HG02610 (cell line): ENCODE results near the gene FAM83G.

ENCODE experiments used
- ATAC-seq: cut with Tn5 transposase; IDR thresholded peaks from one replicate; pipeline ENCODE4 v1.9.1; 2021; ENCODE audit warnings: mild to moderate bottlenecking, moderate library complexity; ENCODE audit not compliant: unreplicated experiment

The FAM83G gene

DNA sequence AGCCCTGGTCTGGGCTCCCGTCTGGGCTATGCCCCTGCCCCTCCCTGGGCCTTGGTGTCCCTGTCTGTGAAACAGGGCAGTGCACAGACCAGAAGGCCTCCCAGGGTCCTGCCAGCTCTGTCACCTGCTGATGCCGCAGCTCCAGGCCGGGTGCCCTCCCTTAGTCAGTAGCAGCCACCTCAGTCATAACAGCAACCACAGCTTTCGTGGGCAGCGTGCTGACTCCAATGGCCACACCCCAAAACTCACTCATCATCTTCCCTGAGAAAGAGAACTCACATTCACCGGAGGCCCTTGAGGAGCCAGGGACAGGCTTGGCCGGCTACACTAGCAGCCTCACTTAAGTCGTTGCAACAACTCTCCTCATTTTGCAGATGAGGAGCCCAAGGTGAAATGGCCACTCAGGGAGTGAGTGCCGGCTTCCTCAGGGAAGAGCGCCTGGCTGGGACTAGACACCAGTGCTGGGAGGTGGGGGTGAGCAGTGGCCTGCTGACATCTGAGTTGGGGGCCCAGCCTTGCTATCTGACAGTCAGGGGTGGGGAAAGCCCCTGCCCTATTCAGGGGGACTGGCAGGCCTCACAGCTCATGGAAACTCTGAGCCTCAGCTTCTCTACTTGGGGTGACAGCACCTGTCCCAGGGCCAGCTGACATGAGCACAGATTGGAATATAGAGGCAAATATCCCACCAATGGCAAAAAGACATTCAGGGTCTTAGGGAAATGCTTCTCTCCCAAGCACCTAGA, 30.0 kb downstream of the FAM83G start:
- no peak for ATAC-seq

DNA sequence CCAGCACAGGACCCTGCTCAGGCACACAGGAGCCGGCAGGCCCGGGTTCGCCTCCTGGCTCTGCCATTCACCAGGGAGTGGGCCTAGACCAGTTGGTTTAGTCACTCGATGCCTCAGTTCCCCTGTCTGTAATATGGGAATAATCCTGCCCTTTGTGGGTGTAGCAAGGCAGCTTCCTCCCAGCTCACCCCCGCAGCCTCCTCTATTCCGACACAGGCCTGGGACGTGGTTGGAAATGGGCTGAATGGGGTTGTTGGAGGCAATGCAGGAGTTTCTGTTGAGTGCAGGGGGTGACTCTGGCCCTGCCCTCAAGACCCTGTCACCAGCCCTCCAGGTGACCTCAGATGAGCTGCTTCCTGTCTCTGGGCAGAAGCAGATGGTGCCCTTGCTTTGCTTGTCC, 32.8 kb downstream of the FAM83G start:
- no peak for ATAC-seq

GRCh38 chr17:18970582-18971480, 33.7 kb downstream of the FAM83G start:
- ATAC-seq = no peak

GRCh38 chr17:18968945-18969887, 35.3 kb downstream of the FAM83G start:
- no peak for ATAC-seq

DNA sequence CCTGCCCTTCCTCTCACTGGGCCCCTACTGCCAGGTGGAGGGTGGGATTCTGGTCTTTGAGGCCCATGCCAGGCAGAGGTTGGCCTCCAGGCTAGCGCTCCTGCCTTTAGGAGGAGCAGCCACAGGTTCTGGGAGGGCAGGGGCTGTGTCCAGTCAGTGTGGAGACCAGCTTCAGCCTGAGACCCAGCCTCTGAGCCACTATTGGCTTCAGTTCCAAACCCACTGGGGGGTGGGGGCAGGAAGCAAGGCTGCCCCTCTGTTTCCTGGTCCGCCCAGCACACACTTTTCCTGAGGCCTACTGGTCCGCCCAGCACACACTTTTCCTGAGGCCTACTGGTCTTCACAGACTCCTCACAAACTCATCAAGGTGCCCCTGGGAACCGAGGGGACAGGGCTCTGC, 36.2 kb downstream of the FAM83G start:
- no peak for ATAC-seq

GRCh38 chr17:18967916-18968315, 36.6 kb downstream of the FAM83G start:
- no peak for ATAC-seq

DNA sequence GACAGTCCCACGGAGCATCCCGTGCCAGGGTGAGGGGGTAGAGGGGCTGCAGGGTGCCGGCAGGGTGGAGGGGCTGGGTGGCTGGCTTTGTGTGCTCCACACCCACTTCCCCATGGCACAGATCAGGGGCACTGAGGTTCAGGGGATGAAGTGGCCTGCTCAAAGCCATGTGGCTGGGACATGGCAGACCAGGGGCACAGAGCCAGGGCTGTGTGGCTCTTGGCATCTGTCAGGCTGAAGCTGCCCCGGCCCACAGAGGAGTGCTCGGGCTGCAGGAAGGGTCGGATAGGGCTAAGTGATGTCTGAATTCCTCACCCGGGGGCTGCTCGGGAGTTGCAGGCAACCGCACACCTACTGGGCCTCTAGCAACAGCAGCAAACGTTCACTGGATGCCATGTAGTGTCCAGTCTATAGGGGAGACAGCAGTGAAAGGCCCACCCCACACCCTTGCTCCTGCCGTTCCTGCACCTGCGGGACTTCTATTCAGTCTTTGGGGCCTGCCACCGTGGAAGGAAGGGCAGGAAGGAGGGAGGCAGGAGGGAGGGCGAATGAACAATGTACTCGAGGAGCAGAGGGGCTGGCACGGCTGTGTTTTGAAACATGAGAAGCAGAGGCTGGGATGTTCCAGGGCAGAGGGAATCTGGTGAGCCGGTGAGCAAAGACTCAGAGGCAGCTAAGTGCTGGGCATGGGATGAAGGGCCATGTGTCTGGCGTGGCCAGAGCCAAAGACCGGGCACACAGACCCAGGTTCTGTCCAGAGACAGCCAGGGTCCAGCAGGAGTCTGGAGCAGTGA, 37.5 kb downstream of the FAM83G start:
- no peak for ATAC-seq

DNA sequence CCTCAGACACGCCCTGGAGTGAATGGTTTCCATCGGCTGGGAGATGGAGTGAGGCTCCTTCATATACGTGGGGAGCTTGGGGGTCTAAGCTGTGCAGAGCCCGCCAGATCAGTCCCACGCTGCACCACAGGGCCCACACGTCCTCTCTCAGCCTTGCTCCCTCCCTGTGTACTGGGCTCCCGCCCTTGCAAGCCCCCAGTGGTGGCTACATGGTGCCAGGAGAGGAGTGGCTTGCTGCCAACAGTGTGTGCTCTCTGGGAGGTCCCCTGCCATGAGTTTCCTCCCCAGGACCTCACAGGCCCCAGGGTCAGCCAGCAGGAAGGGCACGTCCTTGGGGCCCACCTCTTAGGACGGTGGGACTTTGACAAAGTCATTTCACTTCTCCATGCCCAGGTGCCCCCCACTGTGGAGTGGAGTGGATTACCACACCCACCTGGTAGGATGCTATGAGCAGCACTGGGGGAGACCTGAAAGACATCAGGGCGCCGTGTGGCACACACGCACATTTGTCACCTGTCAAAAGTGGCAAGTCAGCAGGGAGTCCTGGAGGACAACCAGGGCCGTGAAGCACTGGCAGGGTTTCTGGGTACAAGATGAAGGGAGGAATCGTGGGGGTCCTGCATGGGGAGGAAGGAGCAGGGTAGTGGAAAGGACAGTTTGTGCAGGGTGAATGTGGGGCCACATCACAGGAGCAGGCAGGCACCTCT, 38.9 kb downstream of the FAM83G start:
- no peak for ATAC-seq

- no peak for ATAC-seq
These were observed 40.0 kb downstream of the FAM83G start for GRCh38 chr17:18964550-18964949.

DNA sequence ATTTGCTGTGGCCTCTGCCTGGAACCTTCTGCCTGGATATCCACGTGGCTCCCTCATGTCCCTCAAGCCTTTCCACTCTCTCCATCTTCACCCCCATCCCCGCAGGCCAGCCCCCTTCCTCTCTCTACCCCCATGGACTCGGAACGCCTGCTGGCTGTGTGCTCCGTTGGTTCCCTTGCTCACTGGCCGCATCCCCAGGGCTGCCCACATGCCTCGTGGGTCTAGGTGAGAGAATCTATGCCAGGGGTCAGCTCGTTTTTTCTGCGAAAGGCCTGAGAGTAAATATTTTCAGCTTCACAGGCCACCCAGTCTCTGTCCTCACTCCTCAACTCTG, 40.6 kb downstream of the FAM83G start:
- ATAC-seq = no peak

DNA sequence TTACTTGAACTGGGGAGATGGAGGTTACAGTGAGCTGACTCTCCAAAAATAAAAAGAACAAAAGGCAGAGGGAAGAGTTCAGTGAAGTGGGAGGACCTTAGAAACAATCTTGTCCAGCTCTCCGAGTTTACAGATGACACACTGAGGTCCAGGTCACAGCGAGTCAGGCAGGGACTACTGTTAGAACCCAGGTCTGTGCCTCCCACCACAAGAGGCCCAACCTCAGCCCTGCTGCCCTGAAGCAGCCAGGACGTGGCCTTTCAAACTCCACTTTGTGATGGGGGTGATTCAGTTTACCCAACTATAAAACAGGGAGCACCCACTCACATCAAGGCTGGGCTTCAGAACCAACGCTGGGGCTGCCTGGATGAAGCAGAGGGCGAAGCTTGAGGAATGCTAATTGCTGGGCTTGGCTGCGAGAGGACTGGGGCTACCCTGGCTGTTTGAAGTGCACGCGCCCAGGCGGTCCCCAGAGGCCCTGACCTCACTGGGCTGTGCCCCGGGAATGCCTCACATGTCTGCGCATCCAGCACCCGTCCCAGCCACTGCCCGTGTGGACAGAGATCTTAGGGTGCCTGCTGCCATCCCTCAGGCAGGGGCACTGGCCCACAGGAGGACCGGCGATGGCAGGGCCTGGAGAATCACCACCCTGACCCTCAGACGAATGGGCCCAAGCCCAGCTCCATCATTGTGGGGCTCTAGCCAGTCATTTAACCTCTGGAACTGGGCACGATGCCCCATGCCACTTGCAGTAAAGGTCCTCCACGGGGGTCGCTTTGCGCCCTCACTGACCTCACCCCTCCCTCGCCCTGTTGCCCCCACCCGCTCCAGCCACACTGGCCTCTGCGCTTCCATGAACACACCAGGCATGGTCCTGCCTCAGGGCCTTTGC, 41.2 kb downstream of the FAM83G start:
- ATAC-seq = no peak

GRCh38 chr17:18962494-18962815, 42.1 kb downstream of the FAM83G start:
- no peak for ATAC-seq

- no peak for ATAC-seq
These were observed 42.7 kb downstream of the FAM83G start for GRCh38 chr17:18961634-18962493.

GRCh38 chr17:18960803-18961511, 43.6 kb downstream of the FAM83G start:
- peak; percentile 69 for ATAC-seq

DNA sequence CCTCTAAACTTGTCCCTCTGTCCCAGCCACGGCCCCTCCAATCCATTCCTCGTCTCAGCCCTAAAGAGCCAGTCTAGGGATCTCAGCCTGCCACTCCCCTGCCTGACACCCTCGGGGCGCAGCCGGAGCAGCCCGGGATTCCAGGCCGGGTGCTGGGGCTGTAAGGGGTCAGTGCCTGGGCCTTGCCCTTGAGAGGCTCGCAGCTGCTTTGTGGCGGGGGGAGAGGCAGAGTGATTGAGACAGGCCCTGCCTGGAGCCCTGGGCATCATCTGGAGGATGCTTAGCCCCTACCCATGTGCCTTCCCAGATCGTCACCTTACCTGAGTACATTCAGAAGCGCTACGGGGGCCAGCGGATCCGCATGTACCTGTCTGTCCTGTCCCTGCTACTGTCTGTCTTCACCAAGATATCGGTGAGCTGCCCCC, 44.3 kb downstream of the FAM83G start:
- ATAC-seq = no peak

DNA sequence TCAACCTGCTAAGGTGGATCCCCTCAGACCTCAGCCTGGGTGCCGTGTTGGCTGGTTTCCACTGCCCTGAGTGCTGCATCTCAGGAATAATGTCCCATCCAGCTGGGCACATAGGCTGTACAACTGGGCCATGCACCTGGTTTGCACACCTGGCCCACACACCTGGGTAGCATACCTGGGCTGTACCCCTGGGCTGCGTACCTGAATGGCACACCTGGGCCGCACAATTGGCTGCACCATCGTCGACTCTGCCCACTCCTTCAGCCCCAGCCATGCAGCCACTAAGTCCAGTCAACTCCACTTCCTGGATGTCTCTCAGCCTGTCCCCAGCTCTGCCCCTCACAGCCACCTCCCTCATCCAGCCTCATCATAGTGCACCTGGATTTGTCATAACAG, 44.7 kb downstream of the FAM83G start:
- ATAC-seq = no peak

DNA sequence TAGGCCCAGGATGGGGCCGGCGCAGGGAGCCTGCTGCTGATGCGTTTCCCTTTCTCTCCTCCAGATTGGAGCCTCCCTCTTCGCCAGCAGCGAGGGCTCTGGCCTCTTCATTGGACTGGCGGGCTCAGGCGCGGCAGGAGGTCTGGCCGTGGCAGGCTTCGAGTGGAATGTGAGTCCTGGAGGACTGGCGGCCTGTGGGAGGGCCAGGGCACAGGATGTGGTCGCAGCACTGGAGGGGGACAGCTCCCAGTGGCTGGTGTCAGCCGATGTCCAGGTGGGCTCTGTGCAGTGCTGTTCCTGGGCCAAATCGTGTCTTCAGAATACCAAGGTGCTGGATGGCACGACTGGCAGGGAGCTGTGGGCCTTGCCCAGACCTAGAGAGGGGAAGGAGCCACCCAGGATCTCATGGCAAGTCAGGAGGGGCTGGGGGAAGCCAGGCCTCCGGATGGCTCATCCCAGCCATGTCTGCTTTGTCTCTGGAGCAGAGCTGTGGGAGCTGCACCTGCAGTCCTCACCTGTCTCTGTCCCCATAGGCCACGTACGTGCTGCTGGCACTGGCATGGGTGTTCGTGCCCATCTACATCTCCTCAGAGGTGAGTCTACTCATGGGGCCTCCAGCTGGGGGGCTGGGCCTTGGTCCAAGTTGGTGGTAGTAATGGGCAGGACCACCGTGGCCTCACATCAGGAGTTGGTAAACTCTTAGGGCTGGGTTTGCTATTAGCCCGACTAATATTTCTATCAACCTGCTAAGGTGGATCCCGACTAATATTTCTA, 45.3 kb downstream of the FAM83G start:
- no peak for ATAC-seq
